ENCODE data around the gene PAX4.

PAX4 gene

GRCh38 chr7:127658970-127659630, 41.2 kb upstream of the PAX4 start:
- H3K27ac ChIP-seq (replicated peaks; ENCODE audit: low read length): no peak overlapping the region
- peaks cover 0 to 76% of the 10 kb centered on the region in 2 donors for H3K36me3 ChIP-seq (replicated peaks in 1 of 2; ENCODE audit: control insufficient read depth in 2 of 2, insufficient read depth in 2 of 2, low read length in 2 of 2)

DNA sequence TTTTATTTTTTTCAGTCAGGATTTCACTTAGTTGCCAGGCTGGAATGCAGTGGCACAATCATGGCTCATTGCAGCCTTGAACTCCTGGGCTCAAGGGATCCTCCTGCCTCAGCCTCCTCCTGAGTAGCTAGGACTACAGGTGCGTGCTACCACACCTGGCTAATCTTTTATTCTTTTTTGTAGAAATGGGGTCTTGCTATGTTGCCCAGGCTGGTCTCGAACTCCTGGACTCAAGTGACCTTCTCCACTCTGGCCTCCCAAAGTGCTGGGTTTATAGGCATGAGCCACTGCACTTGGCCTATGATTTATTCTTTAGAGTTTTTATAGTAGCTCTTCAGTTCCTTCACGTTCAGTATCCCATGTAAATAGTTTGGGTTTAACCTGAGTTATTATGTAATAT, 39.6 kb upstream of the PAX4 start:
- H2BK12ac ChIP-seq (ENCODE audit: low read length): no peak overlapping the region

More at GRCh38 chr7:127658970-127659630, 41.2 kb upstream of the PAX4 start:
- no peak overlapping the region for H2BK12ac ChIP-seq (ENCODE audit: low read length)
- no peak overlapping the region for H3K9ac ChIP-seq (ENCODE audit: low read depth, low read length, poor library complexity)
- H3K18ac ChIP-seq (ENCODE audit: low read length): no peak overlapping the region
- H2AK5ac ChIP-seq (ENCODE audit: low read depth, low read length): no peak overlapping the region
- peaks cover 1% of the 10 kb centered on the region for H3K79me1 ChIP-seq (ENCODE audit: low read depth, low read length)
- no peak overlapping the region for H4K8ac ChIP-seq (ENCODE audit: low read depth, low read length)
- H3K14ac ChIP-seq (ENCODE audit: low read length): no peak overlapping the region
- no peak overlapping the region for H2BK5ac ChIP-seq (ENCODE audit: low read length)
- no peak overlapping the region for H3K23ac ChIP-seq (ENCODE audit: low read depth, low read length, poor library complexity)
- H2AFZ ChIP-seq (ENCODE audit: low read length): no peak overlapping the region
- H2BK120ac ChIP-seq (ENCODE audit: low read depth, low read length): no peak overlapping the region
- H4K91ac ChIP-seq (ENCODE audit: low read depth, low read length, poor library complexity): no peak overlapping the region
- peaks cover 0 to under 1% (median 0%) of the 10 kb centered on the region in 3 experiments for H3K27me3 ChIP-seq (ENCODE audit: control insufficient read depth in 3 of 3, insufficient read depth in 3 of 3, low read depth in 1 of 3, low read length in 3 of 3)
- no peak for DNase-seq (ENCODE audit: low spot score)
- peaks cover 0 to 6% of the 10 kb centered on the region in 2 donors for H3K4me1 ChIP-seq (ENCODE audit: control insufficient read depth in 2 of 2, insufficient read depth in 1 of 2, low read depth in 1 of 2, low read length in 2 of 2)
- H3K4me2 ChIP-seq (ENCODE audit: insufficient read depth, low read length, poor library complexity, severe bottlenecking): no peak overlapping the region
- WGBS, 2 donors (ENCODE audit: extremely low coverage in 2 of 2, insufficient read length in 2 of 2, insufficient replicate concordance in 1 of 2): no CpG with 5 or more reads among the region's 3 CpGs
- no peak overlapping the region for H3K4me3 ChIP-seq (ENCODE audit: low read length in 2 of 2)
- H3K9me3 ChIP-seq (replicated peaks in 1 of 2; ENCODE audit: control insufficient read depth in 2 of 2, insufficient read depth in 1 of 2, low read depth in 1 of 2, low read length in 2 of 2): no peaks in the 10 kb centered on the region
- H3K4ac ChIP-seq (ENCODE audit: low read length): no peak overlapping the region
- H2BK15ac ChIP-seq (ENCODE audit: low read length): no peak overlapping the region

GRCh38 chr7:127655720-127656119, 37.8 kb upstream of the PAX4 start:
- no peak for DNase-seq (ENCODE audit: low spot score)
- peaks cover 0 to 1% (median 0%) of the 10 kb centered on the region in 3 experiments for H3K27me3 ChIP-seq (ENCODE audit: control insufficient read depth in 3 of 3, insufficient read depth in 3 of 3, low read depth in 1 of 3, low read length in 3 of 3)
- no peak overlapping the region for H3K4me3 ChIP-seq (ENCODE audit: low read length in 2 of 2)
- H3K23ac ChIP-seq (ENCODE audit: low read depth, low read length, poor library complexity): no peak overlapping the region
- no peak overlapping the region for H3K4ac ChIP-seq (ENCODE audit: low read length)
- no CpG with 5 or more reads among the region's 2 CpGs for WGBS, 2 donors (ENCODE audit: extremely low coverage in 2 of 2, insufficient read length in 2 of 2, insufficient replicate concordance in 1 of 2)
- no peak overlapping the region for H2BK15ac ChIP-seq (ENCODE audit: low read length)
- H4K91ac ChIP-seq (ENCODE audit: low read depth, low read length, poor library complexity): no peak overlapping the region
- H3K79me1 ChIP-seq (ENCODE audit: low read depth, low read length): peaks cover 5% of the 10 kb centered on the region
- no peak overlapping the region for H2AK5ac ChIP-seq (ENCODE audit: low read depth, low read length)
- no peaks in the 10 kb centered on the region for H3K9me3 ChIP-seq (replicated peaks in 1 of 2; ENCODE audit: control insufficient read depth in 2 of 2, insufficient read depth in 1 of 2, low read depth in 1 of 2, low read length in 2 of 2)
- H3K14ac ChIP-seq (ENCODE audit: low read length): no peak overlapping the region
- H3K9ac ChIP-seq (ENCODE audit: low read depth, low read length, poor library complexity): no peak overlapping the region
- no peak overlapping the region for H3K4me2 ChIP-seq (ENCODE audit: insufficient read depth, low read length, poor library complexity, severe bottlenecking)
- H2BK12ac ChIP-seq (ENCODE audit: low read length): no peak overlapping the region
- H2AFZ ChIP-seq (ENCODE audit: low read length): no peak overlapping the region
- H3K18ac ChIP-seq (ENCODE audit: low read length): no peak overlapping the region
- H2BK5ac ChIP-seq (ENCODE audit: low read length): no peak overlapping the region
- H3K27ac ChIP-seq (replicated peaks; ENCODE audit: low read length): no peak overlapping the region
- H3K36me3 ChIP-seq (replicated peaks in 1 of 2; ENCODE audit: control insufficient read depth in 2 of 2, insufficient read depth in 2 of 2, low read length in 2 of 2): peaks cover 0 to 58% of the 10 kb centered on the region in 2 donors
- H4K8ac ChIP-seq (ENCODE audit: low read depth, low read length): no peak overlapping the region
- H3K4me1 ChIP-seq (ENCODE audit: control insufficient read depth in 2 of 2, insufficient read depth in 1 of 2, low read depth in 1 of 2, low read length in 2 of 2): peaks cover 12 to 14% of the 10 kb centered on the region in 2 donors
- H2BK120ac ChIP-seq (ENCODE audit: low read depth, low read length): no peak overlapping the region

More for the DNA sequence above, 39.6 kb upstream of the PAX4 start:
- H2BK5ac ChIP-seq (ENCODE audit: low read length): no peak overlapping the region
- H2AFZ ChIP-seq (ENCODE audit: low read length): no peak overlapping the region
- no peak overlapping the region for H3K27ac ChIP-seq (replicated peaks; ENCODE audit: low read length)
- no peak overlapping the region for H2BK15ac ChIP-seq (ENCODE audit: low read length)
- no peak for DNase-seq (ENCODE audit: low spot score)
- no peak overlapping the region for H4K8ac ChIP-seq (ENCODE audit: low read depth, low read length)
- H3K18ac ChIP-seq (ENCODE audit: low read length): no peak overlapping the region
- no peak overlapping the region for H3K4ac ChIP-seq (ENCODE audit: low read length)
- no CpG with 5 or more reads among the region's 3 CpGs for WGBS, 2 donors (ENCODE audit: extremely low coverage in 2 of 2, insufficient read length in 2 of 2, insufficient replicate concordance in 1 of 2)
- peaks cover 1% of the 10 kb centered on the region for H3K79me1 ChIP-seq (ENCODE audit: low read depth, low read length)
- H2AK5ac ChIP-seq (ENCODE audit: low read depth, low read length): no peak overlapping the region
- H3K4me2 ChIP-seq (ENCODE audit: insufficient read depth, low read length, poor library complexity, severe bottlenecking): no peak overlapping the region
- no peak overlapping the region for H3K4me3 ChIP-seq (ENCODE audit: low read length in 2 of 2)
- H3K4me1 ChIP-seq (ENCODE audit: control insufficient read depth in 2 of 2, insufficient read depth in 1 of 2, low read depth in 1 of 2, low read length in 2 of 2): peaks cover 8 to 10% of the 10 kb centered on the region in 2 donors
- peaks cover 0 to 75% of the 10 kb centered on the region in 2 donors for H3K36me3 ChIP-seq (replicated peaks in 1 of 2; ENCODE audit: control insufficient read depth in 2 of 2, insufficient read depth in 2 of 2, low read length in 2 of 2)
- H3K27me3 ChIP-seq (ENCODE audit: control insufficient read depth in 3 of 3, insufficient read depth in 3 of 3, low read depth in 1 of 3, low read length in 3 of 3): peaks cover 0 to under 1% (median 0%) of the 10 kb centered on the region in 3 experiments
- no peak overlapping the region for H3K14ac ChIP-seq (ENCODE audit: low read length)
- no peak overlapping the region for H3K23ac ChIP-seq (ENCODE audit: low read depth, low read length, poor library complexity)
- no peaks in the 10 kb centered on the region for H3K9me3 ChIP-seq (replicated peaks in 1 of 2; ENCODE audit: control insufficient read depth in 2 of 2, insufficient read depth in 1 of 2, low read depth in 1 of 2, low read length in 2 of 2)
- no peak overlapping the region for H3K9ac ChIP-seq (ENCODE audit: low read depth, low read length, poor library complexity)
- H4K91ac ChIP-seq (ENCODE audit: low read depth, low read length, poor library complexity): no peak overlapping the region
- H2BK120ac ChIP-seq (ENCODE audit: low read depth, low read length): no peak overlapping the region

DNA sequence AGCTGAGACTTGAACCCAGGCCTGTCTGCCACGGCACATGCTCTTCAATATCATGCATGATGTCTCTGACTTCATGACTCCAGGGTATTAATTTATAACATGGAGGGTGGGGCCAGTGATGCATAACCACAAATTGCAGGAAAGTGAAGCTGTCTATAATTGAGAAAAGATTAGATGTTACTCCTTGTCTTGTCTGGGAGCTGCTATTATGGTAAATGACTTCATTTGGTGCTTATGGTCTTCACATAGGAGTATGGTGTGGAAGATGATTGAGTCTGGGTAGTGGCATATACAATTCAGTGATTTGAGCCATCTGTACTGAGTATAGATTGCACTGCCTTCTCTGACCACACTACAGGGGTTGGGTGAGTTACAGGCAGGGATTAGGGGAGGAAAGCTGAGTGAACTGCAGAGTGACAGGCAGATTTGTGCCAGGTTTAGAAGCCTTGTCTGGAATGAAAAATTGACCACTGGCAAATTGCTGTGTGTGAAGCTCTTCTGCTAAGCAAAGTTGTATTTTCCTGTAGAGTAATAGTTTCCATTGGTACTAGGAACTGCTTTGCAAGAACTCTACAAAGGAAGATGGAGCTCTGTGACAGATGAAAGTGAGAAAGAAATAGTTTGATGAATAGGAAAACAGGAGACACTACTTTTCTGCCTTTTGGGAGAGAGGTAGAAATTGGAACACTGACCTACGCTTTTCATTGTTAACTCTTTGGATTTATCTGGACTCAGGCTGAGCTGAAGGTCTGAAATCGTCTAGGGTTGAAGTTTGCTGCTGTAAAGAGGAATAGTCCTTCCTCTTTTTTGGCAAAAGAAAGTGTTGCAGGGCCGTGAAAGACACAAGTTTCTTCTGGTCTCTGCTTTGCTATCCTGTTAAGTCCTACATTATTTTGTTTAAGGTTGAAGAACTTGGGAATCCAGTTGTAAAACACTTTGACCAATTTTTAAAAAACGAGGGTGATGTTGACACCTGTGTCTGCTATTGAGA, 36.8 kb upstream of the PAX4 start:
- H3K4me3 ChIP-seq (ENCODE audit: low read length in 2 of 2): no peak overlapping the region
- no peak overlapping the region for H2BK12ac ChIP-seq (ENCODE audit: low read length)
- H3K9me3 ChIP-seq (replicated peaks in 1 of 2; ENCODE audit: control insufficient read depth in 2 of 2, insufficient read depth in 1 of 2, low read depth in 1 of 2, low read length in 2 of 2): no peaks in the 10 kb centered on the region
- no peak overlapping the region for H3K4ac ChIP-seq (ENCODE audit: low read length)
- H4K8ac ChIP-seq (ENCODE audit: low read depth, low read length): no peak overlapping the region
- no peak overlapping the region for H3K4me2 ChIP-seq (ENCODE audit: insufficient read depth, low read length, poor library complexity, severe bottlenecking)
- DNase-seq (ENCODE audit: low spot score): no peak
- no peak overlapping the region for H2BK15ac ChIP-seq (ENCODE audit: low read length)
- H2AK5ac ChIP-seq (ENCODE audit: low read depth, low read length): no peak overlapping the region
- H2AFZ ChIP-seq (ENCODE audit: low read length): no peak overlapping the region
- H3K18ac ChIP-seq (ENCODE audit: low read length): no peak overlapping the region
- no peak overlapping the region for H3K9ac ChIP-seq (ENCODE audit: low read depth, low read length, poor library complexity)
- peaks cover 0 to 50% of the 10 kb centered on the region in 2 donors for H3K36me3 ChIP-seq (replicated peaks in 1 of 2; ENCODE audit: control insufficient read depth in 2 of 2, insufficient read depth in 2 of 2, low read length in 2 of 2)
- peaks cover 12 to 14% of the 10 kb centered on the region in 2 donors for H3K4me1 ChIP-seq (ENCODE audit: control insufficient read depth in 2 of 2, insufficient read depth in 1 of 2, low read depth in 1 of 2, low read length in 2 of 2)
- no CpG with 5 or more reads among the region's 5 CpGs for WGBS, 2 donors (ENCODE audit: extremely low coverage in 2 of 2, insufficient read length in 2 of 2, insufficient replicate concordance in 1 of 2)
- H3K27ac ChIP-seq (replicated peaks; ENCODE audit: low read length): no peak overlapping the region
- no peak overlapping the region for H2BK120ac ChIP-seq (ENCODE audit: low read depth, low read length)
- no peak overlapping the region for H2BK5ac ChIP-seq (ENCODE audit: low read length)
- H3K23ac ChIP-seq (ENCODE audit: low read depth, low read length, poor library complexity): no peak overlapping the region
- peaks cover 0 to 1% (median 0%) of the 10 kb centered on the region in 3 experiments for H3K27me3 ChIP-seq (ENCODE audit: control insufficient read depth in 3 of 3, insufficient read depth in 3 of 3, low read depth in 1 of 3, low read length in 3 of 3)
- H3K14ac ChIP-seq (ENCODE audit: low read length): no peak overlapping the region
- H4K91ac ChIP-seq (ENCODE audit: low read depth, low read length, poor library complexity): no peak overlapping the region
- peaks cover 5% of the 10 kb centered on the region for H3K79me1 ChIP-seq (ENCODE audit: low read depth, low read length)
